B cell (primary cell): ENCODE results near the gene MYCL.

Experiments
- EZH2 ChIP-seq: IDR thresholded peaks from 2 replicates; pipeline ENCODE4 v1.6.1; 2012; ENCODE audit warnings: borderline replicate concordance, low read depth, mild to moderate bottlenecking, moderate library complexity, low read length; ENCODE audit not compliant: insufficient read depth, poor library complexity, severe bottlenecking
- TF ChIP-seq, protein P1 (sequence below): fragments of 200-600 bp; IDR thresholded peaks from one replicate; pipeline ENCODE4 v1.8.0; 2022; ENCODE audit warnings: antibody characterized with exemption, mild to moderate bottlenecking

DNA sequence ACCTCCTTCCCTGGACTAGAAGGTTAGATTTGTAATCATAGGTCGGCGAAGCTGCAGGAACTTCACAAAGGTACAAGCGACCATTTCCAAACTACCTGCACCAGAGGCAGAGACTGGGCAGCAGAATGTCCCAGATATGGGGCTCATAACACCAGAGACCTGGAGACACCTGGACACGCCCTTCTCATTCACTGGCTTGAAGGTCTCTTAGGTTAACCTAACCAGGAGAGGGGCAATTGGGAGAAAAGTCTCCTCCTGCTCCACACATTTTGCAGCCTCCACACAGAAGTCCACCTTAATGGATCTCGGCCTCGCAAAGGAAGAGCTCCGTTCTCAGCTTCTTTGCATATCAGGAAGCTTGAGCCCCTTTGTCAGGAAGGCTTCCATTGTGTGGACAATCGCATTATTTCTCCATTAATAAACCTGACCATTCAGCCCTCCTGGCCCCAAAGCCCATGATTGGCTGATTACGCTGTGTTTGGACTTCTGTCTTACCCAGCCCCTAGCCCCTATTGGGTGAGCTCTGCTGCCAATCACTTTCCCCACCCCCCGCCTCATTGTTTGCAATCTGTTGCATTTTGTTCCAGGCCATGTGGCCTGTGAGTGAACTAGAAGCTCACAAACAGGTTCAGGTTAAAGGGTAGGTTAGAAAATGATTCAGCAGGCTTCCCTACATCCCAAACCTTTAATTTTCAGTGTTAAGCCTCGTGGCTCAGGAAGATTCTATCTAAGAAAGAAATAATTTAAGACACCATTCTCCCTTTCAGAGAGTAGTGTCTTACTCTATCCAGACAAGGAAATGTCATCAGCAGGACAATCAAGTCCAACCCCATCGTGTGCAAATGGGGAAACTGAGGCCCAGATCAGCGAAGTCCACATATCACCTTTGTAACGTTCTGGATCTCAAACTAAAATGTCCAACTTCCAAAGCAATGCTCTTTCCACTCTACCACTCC is 2.8 kb downstream of the MYCL start:
- TF ChIP-seq, protein P1, sequence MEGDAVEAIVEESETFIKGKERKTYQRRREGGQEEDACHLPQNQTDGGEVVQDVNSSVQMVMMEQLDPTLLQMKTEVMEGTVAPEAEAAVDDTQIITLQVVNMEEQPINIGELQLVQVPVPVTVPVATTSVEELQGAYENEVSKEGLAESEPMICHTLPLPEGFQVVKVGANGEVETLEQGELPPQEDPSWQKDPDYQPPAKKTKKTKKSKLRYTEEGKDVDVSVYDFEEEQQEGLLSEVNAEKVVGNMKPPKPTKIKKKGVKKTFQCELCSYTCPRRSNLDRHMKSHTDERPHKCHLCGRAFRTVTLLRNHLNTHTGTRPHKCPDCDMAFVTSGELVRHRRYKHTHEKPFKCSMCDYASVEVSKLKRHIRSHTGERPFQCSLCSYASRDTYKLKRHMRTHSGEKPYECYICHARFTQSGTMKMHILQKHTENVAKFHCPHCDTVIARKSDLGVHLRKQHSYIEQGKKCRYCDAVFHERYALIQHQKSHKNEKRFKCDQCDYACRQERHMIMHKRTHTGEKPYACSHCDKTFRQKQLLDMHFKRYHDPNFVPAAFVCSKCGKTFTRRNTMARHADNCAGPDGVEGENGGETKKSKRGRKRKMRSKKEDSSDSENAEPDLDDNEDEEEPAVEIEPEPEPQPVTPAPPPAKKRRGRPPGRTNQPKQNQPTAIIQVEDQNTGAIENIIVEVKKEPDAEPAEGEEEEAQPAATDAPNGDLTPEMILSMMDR, result no peak
- no peak for TF ChIP-seq EZH2
